OCI-LY3 (cell line): ENCODE data around the gene VWC2.

Experiments
- EZH2phosphoT487 ChIP-seq: fragments of 200-600 bp; shearing (Covaris generic); IDR thresholded peaks from 2 replicates; pipeline ENCODE4 v1.6.1; 2018; ENCODE audit warnings: antibody characterized with exemption, mixed run types, low read depth
- TF ChIP-seq, protein P1 (sequence below): fragments of 200-600, 300-600 bp; sonication (generic); IDR thresholded peaks from 2 replicates; pipeline ENCODE4 v1.5.1; 2014; ENCODE audit warnings: antibody characterized with exemption, low read length, low read depth

- TF ChIP-seq, protein P1, sequence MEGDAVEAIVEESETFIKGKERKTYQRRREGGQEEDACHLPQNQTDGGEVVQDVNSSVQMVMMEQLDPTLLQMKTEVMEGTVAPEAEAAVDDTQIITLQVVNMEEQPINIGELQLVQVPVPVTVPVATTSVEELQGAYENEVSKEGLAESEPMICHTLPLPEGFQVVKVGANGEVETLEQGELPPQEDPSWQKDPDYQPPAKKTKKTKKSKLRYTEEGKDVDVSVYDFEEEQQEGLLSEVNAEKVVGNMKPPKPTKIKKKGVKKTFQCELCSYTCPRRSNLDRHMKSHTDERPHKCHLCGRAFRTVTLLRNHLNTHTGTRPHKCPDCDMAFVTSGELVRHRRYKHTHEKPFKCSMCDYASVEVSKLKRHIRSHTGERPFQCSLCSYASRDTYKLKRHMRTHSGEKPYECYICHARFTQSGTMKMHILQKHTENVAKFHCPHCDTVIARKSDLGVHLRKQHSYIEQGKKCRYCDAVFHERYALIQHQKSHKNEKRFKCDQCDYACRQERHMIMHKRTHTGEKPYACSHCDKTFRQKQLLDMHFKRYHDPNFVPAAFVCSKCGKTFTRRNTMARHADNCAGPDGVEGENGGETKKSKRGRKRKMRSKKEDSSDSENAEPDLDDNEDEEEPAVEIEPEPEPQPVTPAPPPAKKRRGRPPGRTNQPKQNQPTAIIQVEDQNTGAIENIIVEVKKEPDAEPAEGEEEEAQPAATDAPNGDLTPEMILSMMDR: no peak
- TF ChIP-seq EZH2phosphoT487: no peak
These were observed 1.9 kb downstream of the VWC2 start for GRCh38 chr7:49775065-49775948.
